ENCODE data around the gene LRRN4. TPM values are rescaled to one million over a fixed set of nuclear protein-coding genes. Genes with fewer than 3 reads are reported as not detected.
A peak's percentile ranks its signal among the peaks of the same experiment; 100 is the strongest.

The LRRN4 gene
- total and polyA plus RNA-seq, 4 donors = 0.14 to 0.18 (median 0.16) TPM

- Histone ChIP-seq H3K9me3 (ENCODE audit: control insufficient read depth in 4 of 4, low read length in 3 of 4) (no peaks in the 10 kb centered on the region), H3K27me3 (ENCODE audit: control insufficient read depth in 4 of 4, insufficient read depth in 4 of 4, low read length in 3 of 4) (no peaks in the 10 kb centered on the region), H3K4me1 (ENCODE audit: control insufficient read depth in 4 of 4, insufficient read depth in 4 of 4, low read length in 3 of 4) (peaks cover 0 to 18% (median 6%) of the 10 kb centered on the region in 4 donors), H3K36me3 (ENCODE audit: control insufficient read depth in 4 of 4, insufficient read depth in 3 of 4, low read depth in 1 of 4, low read length in 3 of 4) (no peaks in the 10 kb centered on the region), H3K4me3 (ENCODE audit: low read depth in 1 of 3, low read length in 3 of 3) (no peak overlapping the region), H3K27ac (ENCODE audit: low read depth in 1 of 2, low read length in 2 of 2) (no peak overlapping the region), H3K9ac (ENCODE audit: low read depth in 1 of 2, low read length in 2 of 2) (no peak overlapping the region)
- no peak for TF ChIP-seq NR2F2 (IDR thresholded peaks at IDR 0.05)
- TF ChIP-seq SP1 (IDR thresholded peaks at IDR 0.05) = peak; percentile 72
- no peak for TF ChIP-seq MAX (IDR thresholded peaks at IDR 0.05)
- TF ChIP-seq JUND (IDR thresholded peaks at IDR 0.05) = no peak
- TF ChIP-seq GABPA (IDR thresholded peaks at IDR 0.05 in 1 of 2, conservative IDR thresholded peaks at IDR 0.05 in 1 of 2) = no peak
- TF ChIP-seq FOXA1 (IDR thresholded peaks at IDR 0.05) = no peak
- TF ChIP-seq HNF4A (conservative IDR thresholded peaks at IDR 0.05) = peak; percentile 75 to 78
- TF ChIP-seq FOXA2 (IDR thresholded peaks at IDR 0.05) = no peak
- TF ChIP-seq ZBTB33 (IDR thresholded peaks at IDR 0.05) = peak; percentile 17
- TF ChIP-seq TAF1 (conservative IDR thresholded peaks at IDR 0.05) = no peak
- no peak for TF ChIP-seq CTCF (IDR thresholded peaks at IDR 0.05; ENCODE audit: low read depth, low read length, missing input control)
- TF ChIP-seq RAD21 (IDR thresholded peaks at IDR 0.05) = no peak
- TF ChIP-seq ATF3 (IDR thresholded peaks at IDR 0.05) = no peak
- peak; percentile 18 for TF ChIP-seq HNF4G (IDR thresholded peaks at IDR 0.05)
- peak; percentile 76 to 88 for TF ChIP-seq RXRA (IDR thresholded peaks at IDR 0.05)
- no peak for TF ChIP-seq EGR1 (IDR thresholded peaks at IDR 0.05; ENCODE audit: low read depth in 2 of 2)
- TF ChIP-seq REST (IDR thresholded peaks at IDR 0.05) = no peak
- TF ChIP-seq YY1 (IDR thresholded peaks at IDR 0.05) = peak; percentile 24
- DNase-seq (ENCODE audit: low spot score) = no peak
- 42% methylated on average over 4 of the region's 4 CpGs for WGBS
Observed at GRCh38 chr20:6067763-6068318, 14.0 kb upstream of the LRRN4 start.

Data from liver (tissue), 9 donors.